NCI-H446 (cell line): ENCODE measurements around the gene RNGTT.
"Not testable (repeated sequence)": the region's sequence is repeated elsewhere in the genome, so short reads cannot be mapped to it uniquely, and the experiment has no call there.

Experiments
- DNase-seq, 2 experiments: peaks; one replicate each; lab custom pipeline; 2025; lab: John Stamatoyannopoulos, UW

The RNGTT gene

DNA sequence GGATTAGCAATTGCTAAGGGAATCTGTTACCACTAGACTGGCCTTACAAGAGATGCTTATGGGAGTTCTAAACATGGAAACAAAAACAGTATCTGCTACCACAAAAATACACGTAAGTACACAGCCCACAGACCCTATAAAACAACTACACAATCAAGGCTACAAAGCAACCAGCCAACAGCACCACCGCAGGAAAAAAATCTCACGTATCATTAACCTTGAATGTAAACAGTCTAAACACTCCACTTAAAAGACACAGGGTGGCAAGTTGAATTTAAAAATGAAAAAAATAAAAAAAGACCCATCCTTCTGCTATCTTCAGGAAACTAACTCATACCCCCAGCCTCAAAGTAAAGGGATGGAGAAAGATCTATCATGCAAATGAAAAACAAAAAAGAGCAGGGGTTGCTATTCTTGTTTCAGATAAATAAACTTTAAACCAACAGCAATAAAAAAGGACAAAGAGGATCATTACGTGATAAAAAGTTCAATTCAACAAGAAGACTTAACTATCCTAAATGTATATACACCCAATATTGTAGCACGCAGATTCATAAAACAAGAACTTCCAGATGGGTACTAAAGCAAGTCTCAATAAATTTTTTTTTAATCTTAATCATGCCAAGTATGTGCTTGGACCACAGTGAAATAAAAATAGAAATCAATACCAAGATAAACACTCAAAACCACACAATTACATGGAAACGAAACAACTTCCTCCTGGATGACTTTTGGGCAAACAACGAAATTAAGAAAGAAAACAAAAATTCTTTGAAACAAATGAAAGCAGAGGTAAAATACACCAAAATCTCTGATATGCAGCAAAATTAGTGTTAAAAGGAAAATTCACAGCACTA is 52.3 kb downstream of the RNGTT start:
- no peak for DNase-seq

DNA sequence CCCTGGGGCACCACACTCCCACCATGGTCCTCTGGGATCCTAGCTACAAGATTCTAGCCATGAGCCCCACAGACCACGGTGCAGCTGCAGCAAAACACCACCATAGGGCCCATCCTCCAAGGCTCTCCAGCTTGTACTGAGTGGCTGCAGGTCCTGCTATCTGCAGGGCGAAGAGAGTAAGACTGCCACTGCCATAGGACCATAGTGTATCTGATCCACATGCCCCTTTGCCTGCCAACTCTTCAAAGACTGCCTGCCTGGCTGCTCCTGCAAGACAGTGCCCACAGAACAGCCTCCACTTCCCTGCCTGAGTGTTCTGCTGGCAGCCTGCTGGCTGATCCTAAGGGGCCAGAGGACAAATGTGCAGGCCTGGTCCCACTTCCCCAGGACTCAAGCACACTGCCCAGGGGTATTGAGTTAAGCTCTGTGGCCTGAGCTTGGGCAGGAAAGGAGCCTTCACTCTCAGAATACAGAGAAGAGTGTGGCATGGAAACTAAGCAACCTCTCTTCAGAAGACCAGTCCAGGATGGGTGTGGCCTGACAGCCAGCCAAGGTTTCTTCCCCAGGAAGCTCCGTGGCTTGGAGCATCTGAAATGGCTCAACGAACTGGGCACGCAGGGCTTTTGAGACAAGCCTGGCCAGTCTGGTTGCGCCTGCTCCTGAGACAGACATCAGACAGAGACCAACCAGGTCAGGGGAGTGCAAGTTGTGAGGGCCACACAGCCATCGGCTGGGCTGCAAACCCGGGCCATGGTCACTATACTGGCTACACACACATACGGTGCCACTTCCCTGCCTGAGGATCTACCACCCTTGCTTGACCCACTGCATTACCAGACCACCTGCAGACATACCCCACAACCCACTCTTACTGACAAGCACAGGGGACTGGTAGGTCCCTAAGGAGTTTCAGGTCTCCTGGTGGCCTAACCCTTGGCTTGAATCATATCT is 54.5 kb downstream of the RNGTT start:
- DNase-seq, result no peak

DNA sequence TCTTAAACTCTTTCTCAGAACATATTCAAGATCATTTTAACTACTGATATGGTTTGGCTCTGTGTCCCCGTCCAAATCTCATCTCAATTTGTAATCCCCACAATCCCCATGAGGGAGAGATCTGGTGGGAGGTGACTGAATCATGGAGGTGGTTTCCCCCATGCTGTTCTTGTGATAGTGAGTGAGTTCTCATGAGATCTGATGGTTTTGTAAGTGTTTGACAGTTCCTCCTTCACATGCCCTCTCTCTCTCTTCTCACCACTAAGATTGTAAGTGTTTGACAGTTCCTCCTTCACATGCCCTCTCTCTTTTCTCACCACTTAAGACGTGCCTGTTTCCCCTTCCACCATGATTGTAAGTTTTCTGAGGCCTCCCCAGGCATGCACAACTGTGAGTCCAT is 56.3 kb downstream of the RNGTT start:
- DNase-seq, result not testable (repeated sequence)

DNA sequence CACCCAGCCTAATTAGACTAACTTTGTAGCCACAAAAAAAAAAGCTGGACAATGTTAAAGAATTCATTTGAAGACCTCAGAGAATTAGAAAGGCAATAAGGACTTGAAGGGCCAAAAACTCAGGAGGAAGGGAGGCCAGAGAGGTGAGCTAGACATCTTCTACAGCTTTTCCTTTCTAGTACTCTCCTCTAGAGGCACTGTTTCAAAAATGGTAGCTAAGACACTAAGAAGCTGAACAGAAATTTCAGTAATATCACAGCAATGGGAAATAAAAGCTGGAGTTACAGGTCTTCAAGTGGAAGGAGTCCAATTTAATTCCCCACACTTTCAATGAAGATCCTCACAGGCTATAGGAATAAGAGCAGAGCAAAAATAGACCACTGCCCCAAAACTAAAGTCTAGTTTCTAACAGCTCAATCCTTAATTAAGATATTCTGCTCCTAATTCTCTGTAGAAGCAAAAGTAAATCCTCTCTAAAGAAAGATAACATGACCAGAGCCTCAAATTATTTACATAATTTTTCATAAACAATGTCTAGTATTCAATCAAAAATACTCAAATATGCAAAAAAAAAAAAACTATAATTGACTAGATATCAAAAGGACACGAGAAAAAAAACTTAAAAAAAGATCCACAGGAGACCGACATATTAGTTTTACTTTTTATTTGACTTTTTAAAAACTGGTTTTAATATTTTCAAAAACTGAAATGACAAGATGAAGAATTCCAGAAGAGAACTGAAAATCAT is 63.7 kb downstream of the RNGTT start:
- no peak for DNase-seq

DNA sequence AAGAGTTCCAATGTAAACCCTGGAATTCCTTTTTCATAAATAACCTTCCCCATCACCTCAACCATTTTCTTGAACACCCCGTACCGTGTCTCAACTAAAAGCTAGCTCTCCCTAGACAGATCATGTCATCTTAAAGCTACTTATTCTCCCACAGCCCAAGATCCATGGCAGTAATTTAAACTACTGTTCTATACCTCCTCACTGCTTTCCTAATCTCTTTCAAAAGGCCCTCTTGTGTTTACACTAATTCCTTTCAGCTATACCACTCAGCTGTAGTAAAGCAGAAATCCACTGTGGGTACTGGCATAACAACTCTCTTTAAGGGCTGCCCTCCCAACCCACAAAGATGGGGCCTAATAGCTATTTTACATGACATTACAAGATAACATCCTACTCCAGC is 67.5 kb downstream of the RNGTT start:
- DNase-seq, result no peak

DNA sequence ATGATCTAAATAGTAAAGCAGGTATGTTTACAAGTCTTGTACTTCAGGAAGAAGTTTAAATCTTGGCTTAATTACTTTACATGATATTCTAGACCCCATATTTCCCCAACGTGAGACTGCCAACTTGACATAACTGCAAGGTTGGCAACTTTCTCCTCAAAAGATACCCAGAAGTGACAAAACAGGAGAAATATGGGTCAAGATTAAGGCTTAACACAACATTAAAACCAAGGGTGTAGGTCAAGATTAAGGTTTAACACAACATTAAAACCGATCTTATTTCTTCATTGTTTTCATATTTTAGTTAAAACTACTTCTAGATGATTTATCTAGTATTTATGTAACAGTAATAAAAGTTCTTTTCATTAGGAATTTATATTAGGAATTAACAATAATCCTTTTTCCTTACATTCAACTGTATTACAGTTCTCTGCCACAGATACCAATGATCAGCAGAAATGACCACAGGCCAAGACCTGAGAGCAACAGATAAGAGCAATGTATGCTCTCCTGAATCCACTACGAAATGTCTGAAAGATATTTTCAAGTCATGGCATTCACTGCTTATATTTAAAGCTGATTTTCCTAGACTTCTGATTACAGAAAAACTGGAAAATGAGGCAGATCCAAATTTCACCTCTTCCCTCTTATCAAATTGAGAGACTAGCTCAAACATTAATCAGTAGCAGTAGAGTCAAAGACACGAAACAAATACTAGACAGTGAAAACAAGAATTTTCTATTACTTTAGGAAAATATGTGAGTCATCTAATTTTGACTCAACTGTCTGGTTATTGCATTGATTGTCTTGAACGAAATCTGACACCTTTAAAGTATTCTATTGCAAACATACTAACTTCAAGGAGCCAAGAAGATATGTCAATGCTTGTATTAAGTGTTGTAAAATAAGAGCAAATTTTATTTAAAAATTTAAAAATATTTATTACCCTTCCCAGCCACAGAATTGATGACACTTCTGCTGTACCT is 72.3 kb downstream of the RNGTT start:
- DNase-seq, result no peak

DNA sequence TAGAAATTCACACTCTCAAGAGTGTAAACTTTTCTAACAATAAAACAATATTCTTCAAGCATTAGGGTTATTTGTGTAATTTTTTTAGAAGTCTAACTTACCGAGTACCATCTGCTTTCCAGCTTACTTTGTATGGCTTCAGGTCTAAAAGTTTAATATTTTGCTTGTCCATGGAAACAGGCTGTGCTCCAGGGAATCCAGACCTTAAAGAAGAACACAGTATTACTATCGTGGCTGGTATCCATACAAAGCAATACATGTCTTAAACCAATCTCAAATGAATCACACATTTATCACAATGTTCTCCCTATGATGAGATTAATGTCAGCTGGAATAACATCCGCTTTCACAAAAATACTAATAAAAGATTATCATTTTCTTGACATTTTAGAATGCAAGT is 73.0 kb downstream of the RNGTT start:
- DNase-seq, result no peak

DNA sequence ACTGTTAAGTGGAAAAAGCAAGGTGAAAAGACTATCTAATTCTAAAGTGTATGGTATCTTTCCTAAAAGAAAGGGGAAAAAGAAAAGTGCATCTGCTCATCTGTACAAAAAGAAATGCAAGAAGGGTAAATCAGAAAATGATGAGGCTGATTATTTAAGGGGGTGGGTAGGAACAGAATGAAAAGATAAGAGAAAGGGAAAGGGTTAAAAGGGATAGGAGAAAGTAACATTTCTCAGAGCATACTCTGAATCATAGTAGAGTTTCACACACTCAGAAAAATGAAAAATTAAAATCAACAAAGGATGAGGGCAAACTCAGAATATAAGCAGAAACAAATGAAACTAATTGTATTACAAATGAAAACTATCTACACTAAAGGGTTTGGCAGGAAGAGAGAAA is 79.1 kb downstream of the RNGTT start:
- no peak for DNase-seq

DNA sequence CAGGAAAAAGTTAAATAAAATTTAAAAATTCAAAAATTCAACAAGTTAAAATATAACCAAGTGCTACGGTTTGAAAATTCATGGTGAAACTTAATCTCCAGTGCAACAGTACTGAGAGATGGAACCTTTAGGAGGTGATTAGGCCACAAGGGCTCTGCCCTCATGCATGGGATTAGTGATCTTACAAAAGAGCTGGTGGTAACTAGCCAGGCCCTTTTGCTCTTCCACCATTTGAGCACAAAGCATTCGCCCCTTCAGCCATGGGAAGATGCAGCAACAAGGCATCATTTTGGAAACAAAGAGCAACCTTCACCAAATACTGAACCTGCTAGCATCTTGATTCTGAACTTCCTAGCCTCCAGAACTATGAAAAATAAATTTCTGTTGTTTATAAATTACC is 80.9 kb downstream of the RNGTT start:
- DNase-seq, result no peak

DNA sequence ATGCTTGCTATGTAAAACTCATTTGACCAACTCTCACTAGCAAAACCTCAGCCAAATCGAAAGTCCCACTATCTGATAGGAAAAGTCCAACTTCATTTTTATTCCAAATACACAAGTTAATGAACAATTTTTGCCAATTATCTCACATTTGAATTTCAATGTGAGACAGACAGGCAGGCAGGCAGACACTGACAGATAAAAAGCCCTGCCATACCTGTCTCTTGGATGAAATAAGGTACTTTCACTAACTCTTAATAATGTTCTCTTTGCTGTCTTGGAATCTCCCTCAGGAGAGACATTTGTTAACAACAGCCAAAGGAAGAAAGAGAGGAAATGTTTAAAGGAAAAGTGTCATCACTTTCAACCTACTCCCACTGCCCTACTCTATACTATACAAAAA is 82.0 kb downstream of the RNGTT start:
- DNase-seq, result no peak

DNA sequence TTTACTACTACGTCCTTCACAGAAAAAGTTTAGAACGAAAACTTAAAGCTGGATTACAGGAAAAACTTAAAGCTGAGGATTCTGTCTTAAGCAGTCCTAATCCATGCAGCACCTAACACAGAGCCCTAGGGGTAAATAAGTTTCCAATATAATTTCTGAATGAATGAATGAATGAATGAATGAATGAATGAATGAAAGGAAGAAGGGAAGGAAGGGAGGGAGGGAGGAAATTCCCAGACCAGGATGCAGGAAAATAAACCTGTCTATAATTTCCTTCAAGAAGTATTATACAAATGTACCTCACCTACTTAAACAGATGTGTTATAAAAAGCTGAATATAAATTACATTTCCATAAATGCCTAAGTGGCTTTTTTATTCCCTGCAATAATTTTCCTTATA is 83.4 kb downstream of the RNGTT start:
- DNase-seq, result no peak

DNA sequence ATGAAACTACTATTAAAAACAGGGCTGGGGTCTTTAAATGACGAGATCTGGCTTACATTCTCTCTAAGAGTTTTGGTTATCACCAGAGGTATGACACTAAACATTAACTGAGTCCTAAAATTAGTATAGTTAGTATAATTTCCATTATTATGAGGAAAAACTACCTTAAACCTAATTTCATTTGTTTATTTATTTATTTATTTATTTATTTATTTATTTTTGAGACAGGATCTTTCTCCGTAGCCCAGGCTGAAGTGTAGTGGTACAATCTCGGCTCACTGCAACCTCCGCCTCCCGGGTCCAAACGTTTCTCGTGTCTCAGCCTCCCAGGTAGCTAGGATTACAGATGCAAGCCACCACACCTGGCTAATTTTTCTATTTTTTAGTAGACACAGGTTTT is 85.5 kb downstream of the RNGTT start:
- no peak for DNase-seq

DNA sequence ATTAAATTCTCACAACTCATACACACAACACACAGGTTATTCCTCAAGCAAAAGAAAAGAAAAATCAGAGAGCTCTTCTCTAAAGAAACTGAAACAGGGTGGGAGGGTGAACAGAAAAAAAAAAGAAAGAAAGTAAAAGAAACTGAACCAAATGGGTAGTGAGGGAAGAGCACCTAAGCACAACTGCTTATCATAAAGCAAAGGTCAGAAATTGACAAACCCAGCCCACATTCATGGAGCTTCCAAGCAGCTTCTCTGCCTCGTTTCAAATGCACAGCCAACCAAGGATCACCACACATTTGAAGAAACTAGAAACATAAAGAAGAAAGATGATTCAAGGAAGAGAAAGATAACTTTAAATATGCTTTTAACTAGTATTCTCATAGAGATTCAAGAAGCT is 90.5 kb downstream of the RNGTT start:
- no peak for DNase-seq

DNA sequence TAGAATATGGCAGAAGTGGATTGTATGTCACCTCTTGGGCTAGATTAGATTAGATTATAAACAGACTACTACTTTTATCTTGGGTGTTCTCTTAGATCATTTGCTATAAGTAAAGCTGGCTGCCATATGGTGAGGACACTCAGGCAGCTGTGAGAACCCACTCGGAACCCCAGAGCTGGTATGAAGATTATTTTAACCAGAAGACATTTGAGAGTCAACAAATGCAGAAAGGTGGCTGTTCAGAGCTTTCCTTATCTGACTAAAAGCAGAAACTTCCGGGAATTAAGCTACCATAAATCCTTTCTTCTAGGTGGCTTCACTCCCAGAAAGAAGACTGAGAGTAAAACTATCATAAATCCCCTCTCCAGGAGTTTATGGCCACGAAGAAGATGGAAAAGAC is 91.9 kb downstream of the RNGTT start:
- no peak for DNase-seq

DNA sequence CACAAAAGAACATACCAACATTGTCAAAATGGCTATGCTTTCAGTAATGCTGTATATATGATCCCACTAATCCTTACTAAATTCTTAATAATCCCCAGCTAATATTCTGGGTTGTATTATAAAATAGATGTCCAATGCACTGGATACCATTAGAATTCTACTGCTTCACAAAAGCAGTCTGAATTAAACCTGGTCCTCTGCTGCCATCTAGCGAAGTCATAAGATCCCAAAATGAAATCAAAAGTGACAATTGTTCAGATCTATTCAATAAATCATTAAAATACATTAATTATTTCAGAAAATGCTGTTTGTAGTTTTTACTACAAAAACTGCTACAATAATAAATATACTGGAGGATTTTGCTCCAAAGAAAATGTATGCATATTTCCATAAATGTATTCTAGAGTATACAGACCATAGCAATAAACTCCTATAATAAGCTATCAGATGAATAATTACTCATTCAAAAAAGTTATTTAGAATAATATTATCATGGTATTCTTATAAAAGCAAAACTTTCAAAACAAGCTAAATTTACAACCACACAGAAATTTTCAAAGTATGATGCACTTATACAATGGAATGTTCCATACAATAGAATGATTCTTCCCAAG is 92.6 kb downstream of the RNGTT start:
- peak; percentile 68 to 72 for DNase-seq

DNA sequence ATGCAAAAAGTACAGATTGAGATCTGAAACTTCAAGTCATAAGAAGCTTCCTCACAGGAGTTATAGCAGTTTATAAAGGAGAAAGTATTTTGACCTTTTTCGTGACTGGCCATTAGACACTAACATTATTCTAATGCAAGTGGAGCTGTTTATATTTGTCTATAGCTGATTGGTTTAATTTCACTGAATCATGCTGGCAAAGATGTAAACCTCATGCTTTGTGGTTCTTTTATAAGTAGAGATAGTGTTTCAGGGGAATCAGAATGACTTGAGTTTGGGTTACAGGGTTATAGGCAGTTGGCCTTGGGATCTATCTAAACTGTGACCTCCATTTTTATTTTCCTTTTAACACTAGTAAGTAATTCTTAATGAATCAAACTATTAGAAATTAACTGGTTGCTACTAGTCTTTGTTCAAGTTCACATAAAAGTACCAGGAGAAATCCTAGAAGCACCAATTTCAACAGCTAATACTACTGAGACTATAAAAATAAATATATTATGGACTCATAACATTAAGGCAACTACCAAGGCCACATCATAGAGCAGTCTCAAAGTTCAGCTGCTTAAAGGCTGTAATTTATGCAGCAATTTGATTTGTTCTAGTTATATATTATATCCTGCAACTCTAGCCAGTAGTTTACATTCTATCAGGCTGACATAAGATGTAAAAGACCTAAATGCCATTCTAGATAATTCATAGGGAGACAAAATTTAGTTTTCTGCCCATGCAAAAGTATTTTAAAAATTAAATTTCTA is 94.0 kb downstream of the RNGTT start:
- DNase-seq, result no peak

DNA sequence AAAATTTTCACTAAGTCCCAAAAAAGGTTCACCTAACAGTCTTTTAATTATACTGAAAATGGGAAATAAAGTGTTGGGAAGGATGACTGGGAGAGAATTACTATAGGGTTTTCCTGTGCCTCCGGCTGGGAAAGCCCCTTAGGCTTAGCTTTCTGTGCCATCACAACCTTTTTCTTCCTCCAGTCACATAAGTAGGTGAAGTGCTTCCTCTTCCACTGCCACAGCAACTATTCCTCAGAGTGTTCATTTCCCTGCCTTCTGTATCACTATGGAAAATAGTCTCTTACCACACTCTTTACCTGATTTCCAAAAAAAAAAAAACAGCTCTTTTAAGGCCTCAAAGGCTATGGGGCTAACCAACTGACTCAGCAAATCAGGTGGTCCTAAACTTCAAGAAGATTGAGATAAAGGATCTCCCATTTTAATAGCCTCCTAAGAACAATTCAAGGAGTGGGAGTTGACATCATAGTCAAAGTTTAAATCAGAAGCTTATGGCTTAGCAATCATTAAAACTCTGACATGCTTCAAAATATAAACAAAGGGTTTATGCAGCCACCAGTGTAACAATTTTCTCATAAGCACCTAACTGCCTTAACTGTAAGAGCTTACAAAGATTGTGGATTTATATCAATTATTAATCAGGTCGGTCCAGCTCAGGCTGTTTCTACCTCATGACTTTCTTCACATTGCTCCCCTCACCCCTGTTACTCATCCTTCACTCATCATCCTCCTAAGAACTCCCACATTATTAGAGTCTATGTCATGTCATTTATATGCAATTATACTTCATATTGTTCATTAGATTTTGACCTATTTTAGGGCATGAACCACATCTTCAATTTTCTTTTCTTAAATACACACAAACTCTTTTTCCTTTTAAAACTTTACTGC is 95.3 kb downstream of the RNGTT start:
- DNase-seq, result no peak

DNA sequence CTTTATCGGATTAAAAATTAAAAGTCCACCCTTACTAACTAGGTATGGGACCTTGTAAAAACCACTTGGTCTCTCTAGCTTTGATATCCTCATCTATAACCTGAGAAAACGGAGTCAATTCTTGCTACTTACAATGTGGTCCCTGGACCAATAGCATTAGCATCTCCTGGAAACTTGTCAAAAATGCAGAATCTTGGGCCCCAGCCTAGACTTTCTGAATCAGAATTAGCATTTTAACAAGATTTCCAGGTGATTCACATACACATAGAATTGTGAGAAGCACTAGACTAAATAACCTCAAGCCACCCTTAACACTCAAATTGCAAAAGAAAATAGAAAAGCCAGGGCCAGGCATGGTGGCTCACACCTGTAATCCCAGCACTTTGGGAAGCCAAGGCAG is 96.6 kb downstream of the RNGTT start:
- DNase-seq, result no peak

DNA sequence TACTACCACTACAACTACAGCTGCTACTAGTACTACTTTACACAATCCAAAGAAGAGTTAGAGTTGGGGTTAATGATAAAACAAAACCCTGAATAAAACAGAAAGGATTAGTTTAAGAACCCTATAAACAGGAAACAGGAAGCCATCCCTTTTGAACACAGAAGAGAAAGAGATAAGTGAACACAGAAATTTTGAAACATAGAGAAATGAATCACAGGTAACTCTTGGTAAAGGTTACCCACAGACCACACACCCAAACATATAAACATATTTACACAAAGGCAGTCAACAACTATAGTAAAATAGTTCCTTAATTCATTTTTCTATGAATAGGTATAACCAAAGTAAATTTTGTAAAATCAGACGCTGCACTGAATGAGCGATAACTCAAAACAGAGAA is 98.1 kb downstream of the RNGTT start:
- DNase-seq, result no peak
